IMR-90 (cell line): ENCODE results near the gene EHMT1. TPM values are rescaled to one million over a fixed set of nuclear protein-coding genes. Genes with fewer than 3 reads are reported as not detected.

ENCODE experiments used
- ATAC-seq: fragments of 200-7000 bp; cut with Tn5 transposase; 2 replicates; pipeline ENCODE4 v1.9.1; 2020; ENCODE audit warnings: low read depth, mild to moderate bottlenecking, moderate library complexity
- BruUV-seq: library from RNA; stranded (reverse); fragments of 400-500 nt; replicated peaks from 2 replicates; lab custom pipeline; 2021; lab: Mats Ljungman, UMichigan
- CTCF ChIA-PET: fragments of 300-600 bp; formaldehyde crosslinking; extraction: SDS; loops from one replicate; lab custom pipeline; 2021; ENCODE audit warnings: antibody characterized with exemption; lab: Yijun Ruan, JAX
- POLR2A ChIA-PET: fragments of 300-600 bp; sonication (Branson Sonifier 250); formaldehyde crosslinking; loops from one replicate; lab custom pipeline; 2022; ENCODE audit warnings: antibody characterized with exemption; ENCODE audit not compliant: unreplicated experiment; lab: Charles Lee
- DNase-seq: peaks from one replicate; pipeline ENCODE4 v3.0.0; 2013
- H2AFZ ChIP-seq: replicated peaks from 2 replicates; pipeline ENCODE3; 2013; ENCODE audit warnings: low read length, mild to moderate bottlenecking; ENCODE audit not compliant: poor library complexity
- H2AK5ac ChIP-seq: 2 replicates; pipeline ENCODE4 v1.6.1; 2013; ENCODE audit warnings: low read depth, low read length, inconsistent platforms
- H2AK9ac ChIP-seq: replicated peaks from 2 replicates; pipeline ENCODE3; 2013; ENCODE audit warnings: mild to moderate bottlenecking, low read depth, low read length, moderate library complexity; ENCODE audit not compliant: poor library complexity
- H2BK120ac ChIP-seq: 2 replicates; pipeline ENCODE4 v1.6.1; 2013; ENCODE audit warnings: low read depth, low read length, inconsistent platforms
- H2BK15ac ChIP-seq: 3 replicates; pipeline ENCODE4 v1.6.1; 2013; ENCODE audit warnings: low read depth, low read length, inconsistent platforms
- H2BK20ac ChIP-seq: 2 replicates; pipeline ENCODE4 v1.6.1; 2013; ENCODE audit warnings: low read depth, mild to moderate bottlenecking, inconsistent platforms, low read length, moderate library complexity
- H2BK5ac ChIP-seq: 2 replicates; pipeline ENCODE4 v1.6.1; 2013; ENCODE audit warnings: mild to moderate bottlenecking, low read depth, low read length, inconsistent platforms; ENCODE audit not compliant: poor library complexity, severe bottlenecking
- H3K14ac ChIP-seq: replicated peaks from 2 replicates; pipeline ENCODE4 v1.6.1; 2013; ENCODE audit warnings: low read depth, low read length, inconsistent platforms
- H3K18ac ChIP-seq: 2 replicates; pipeline ENCODE4 v1.6.1; 2013; ENCODE audit warnings: low read depth, low read length, control low read depth
- H3K23ac ChIP-seq: 2 replicates; pipeline ENCODE4 v1.6.1; 2013; ENCODE audit warnings: low read depth, low read length, inconsistent platforms
- H3K27ac ChIP-seq: 2 replicates; pipeline ENCODE4 v1.5.1; 2013; ENCODE audit warnings: mild to moderate bottlenecking, control low read depth, low read length; ENCODE audit not compliant: insufficient read depth
- H3K27me3 ChIP-seq: 2 replicates; pipeline ENCODE4 v1.6.1; 2013; ENCODE audit warnings: low read length; ENCODE audit not compliant: control insufficient read depth, insufficient read depth
- H3K36me3 ChIP-seq: 2 replicates; pipeline ENCODE4 v1.6.1; 2013; ENCODE audit warnings: low read length, mixed read lengths; ENCODE audit not compliant: control insufficient read depth, insufficient read depth
- H3K4ac ChIP-seq: 2 replicates; pipeline ENCODE4 v1.6.1; 2013; ENCODE audit warnings: low read depth, low read length, inconsistent platforms
- H3K4me1 ChIP-seq: 2 replicates; pipeline ENCODE4 v1.6.1; 2013; ENCODE audit warnings: low read length, mixed read lengths; ENCODE audit not compliant: control insufficient read depth, insufficient read depth
- H3K4me2 ChIP-seq: 2 replicates; pipeline ENCODE4 v1.6.1; 2013; ENCODE audit warnings: low read depth, mild to moderate bottlenecking, control low read depth, low read length, moderate library complexity
- H3K4me3 ChIP-seq: 2 replicates; pipeline ENCODE4 v1.5.1; 2013; ENCODE audit warnings: low read depth, mild to moderate bottlenecking, control low read depth, low read length, moderate library complexity; ENCODE audit not compliant: insufficient read depth
- H3K56ac ChIP-seq: 2 replicates; pipeline ENCODE4 v1.6.1; 2013; ENCODE audit warnings: low read length, inconsistent platforms; ENCODE audit not compliant: insufficient read depth; ENCODE audit errors: extremely low read depth
- H3K79me1 ChIP-seq, 2 experiments: 2 replicates each; pipeline ENCODE4 v1.6.1; 2013; ENCODE audit warnings: low read length in 2 of 2, inconsistent platforms in 1 of 2, low read depth in 1 of 2
- H3K9ac ChIP-seq: 2 replicates; pipeline ENCODE4 v1.6.1; 2013; ENCODE audit warnings: low read depth, low read length, control low read depth
- H3K9me1 ChIP-seq: 2 replicates; pipeline ENCODE4 v1.6.1; 2013; ENCODE audit warnings: low read length, inconsistent platforms; ENCODE audit not compliant: insufficient read depth
- H3K9me3 ChIP-seq: 2 replicates; pipeline ENCODE4 v1.6.1; 2013; ENCODE audit warnings: low read length; ENCODE audit not compliant: control insufficient read depth, insufficient read depth
- H4K20me1 ChIP-seq: 2 replicates; pipeline ENCODE4 v1.6.1; 2013; ENCODE audit warnings: low read length, inconsistent platforms; ENCODE audit not compliant: insufficient read depth
- H4K5ac ChIP-seq: 2 replicates; pipeline ENCODE4 v1.6.1; 2013; ENCODE audit warnings: mild to moderate bottlenecking, low read depth, low read length, control low read depth
- H4K8ac ChIP-seq, 2 experiments: 2 replicates each; pipeline ENCODE4 v1.6.1; 2013; ENCODE audit warnings: low read depth in 2 of 2, low read length in 2 of 2, control low read depth in 1 of 2, inconsistent platforms in 1 of 2
- H4K91ac ChIP-seq: 2 replicates; pipeline ENCODE4 v1.6.1; 2013; ENCODE audit warnings: low read depth, low read length, inconsistent platforms; ENCODE audit not compliant: insufficient read depth
- MXI1 ChIP-seq: IDR thresholded peaks from 2 replicates; pipeline ENCODE4 v1.6.1; 2012; ENCODE audit warnings: low read depth, mild to moderate bottlenecking, low read length, moderate library complexity, borderline replicate concordance
- NFE2L2 ChIP-seq: fragments of 150-350 bp; IDR thresholded peaks from 2 replicates; pipeline ENCODE4 v1.6.1; 2016; ENCODE audit warnings: low read depth, mild to moderate bottlenecking, low read length
- SMC3 ChIP-seq: fragments of 150-350 bp; IDR thresholded peaks from 2 replicates; pipeline ENCODE4 v1.6.1; 2016; ENCODE audit warnings: low read depth, mild to moderate bottlenecking, antibody characterized with exemption, low read length, moderate library complexity
- WGBS, 2 experiments: methylation state at CpG; one replicate each; pipeline versions ENCODE4 v1.1.5 to v1.1.7; 2013; ENCODE audit warnings: missing lambda C conversion rate in 2 of 2; ENCODE audit not compliant: insufficient read length in 1 of 2; ENCODE audit errors: extremely low coverage in 2 of 2; 5-methylcytosine and 5-hydroxymethylcytosine counted together
- dilution Hi-C: fragments of 300-500 bp; cut with HindIII; formaldehyde crosslinking; loops from one replicate; pipeline ENCODE4 v1.14.3; 2018; ENCODE audit warnings: low sequenced_read_pairs; ENCODE audit not compliant: unreplicated experiment
- in situ Hi-C: fragments of 300-500 bp; cut with MboI; formaldehyde crosslinking; loops from 3 replicates; pipeline ENCODE4 v1.14.3; 2019; ENCODE audit warnings: low sequenced_read_pairs, inconsistent platforms, mixed read lengths
- intact Hi-C: fragments of 100-400 bp; cut with micrococcal nuclease; formaldehyde crosslinking; loops from 2 replicates; pipeline ENCODE4 v1.10.0; 2022
- polyA plus RNA-seq, 3 experiments: library from polyadenylated mRNA; depleted of rRNA; stranded (reverse); fragments of >200 nt; gene quantifications; 2 replicates each; pipeline ENCODE4 v1.2.3, GENCODE V29; 2012; ENCODE audit warnings: low replicate concordance in 1 of 3
- total RNA-seq: library from RNA; depleted of rRNA; stranded (reverse); fragments of >200 nt; gene quantifications from 2 replicates; pipeline ENCODE4 v1.2.3, GENCODE V29; 2012

EHMT1 gene
- total and polyA plus RNA-seq, 2 of the 4 experiments (the other 2 are of a cell fraction): 32.8 to 35.1 TPM

GRCh38 chr9:137820161-137820855 is 201.5 kb downstream of the EHMT1 start:
- Histone ChIP-seq H3K4ac (no peak overlapping the region), H4K5ac (no peak overlapping the region), H4K8ac (no peak overlapping the region), H3K27me3 (no peaks in the 10 kb centered on the region), H2BK15ac (no peak overlapping the region), H2BK120ac (no peak overlapping the region), H3K56ac (no peak overlapping the region), H2AK5ac (no peak overlapping the region), H2BK5ac (no peak overlapping the region), H3K4me3 (no peak overlapping the region), H3K27ac (no peak overlapping the region), H3K9me1 (no peaks in the 10 kb centered on the region; the same call in 1 of the 2 replicates), H3K18ac (no peak overlapping the region), H2AK9ac (no peak overlapping the region), H4K20me1 (no peaks in the 10 kb centered on the region), H3K14ac (no peak overlapping the region), H3K4me1 (no peaks in the 10 kb centered on the region), H2BK20ac (no peak overlapping the region), H3K9ac (no peak overlapping the region), H3K36me3 (peaks cover 50% of the 10 kb centered on the region), H2AFZ (no peak overlapping the region), H3K4me2 (no peak overlapping the region), H3K79me1 (peaks cover 17 to 18% of the 10 kb centered on the region in 2 experiments; a peak in 3 of 4 replicates), H3K23ac (no peak overlapping the region), H4K91ac (no peak overlapping the region), H3K9me3 (peaks cover 17% of the 10 kb centered on the region; the same call in 1 of the 2 replicates)
- ATAC-seq: no peak
- CTCF ChIA-PET: no interaction called here
- intact Hi-C loops (no loop called here), dilution Hi-C loops (no loop called here), in situ Hi-C loops (no loop called here)
- BruUV-seq: no TSS peak
- TF ChIP-seq NFE2L2: no peak
- no peak for TF ChIP-seq SMC3
- no peak for TF ChIP-seq MXI1
- WGBS, 2 experiments: 100% methylated on average over 3 of the region's 11 CpGs; no CpG with 5 or more reads in 1 of the 2 experiments
- POLR2A ChIA-PET: interaction anchor here (0.7 kb wide), 1 partner anchor 187 kb away, joined by 5 read pairs; no protein-coding TSS in a partner anchor
- peak; percentile 15 for DNase-seq
